Activated gamma-delta T cell treated with anti-CD3 and anti-CD28 coated beads, Interleukin-2, amount 50 U/mL, for 16 hours (primary cell): Measurements from ENCODE around the gene COMMD4.
"Not testable (repeated sequence)": the region's sequence is repeated elsewhere in the genome, so short reads cannot be mapped to it uniquely, and the experiment has no call there.

ENCODE experiments used
- DNase-seq: peaks from one replicate; pipeline ENCODE4 v3.0.0-alpha.2; 2020; ENCODE audit warnings: low read depth

COMMD4 gene

DNA sequence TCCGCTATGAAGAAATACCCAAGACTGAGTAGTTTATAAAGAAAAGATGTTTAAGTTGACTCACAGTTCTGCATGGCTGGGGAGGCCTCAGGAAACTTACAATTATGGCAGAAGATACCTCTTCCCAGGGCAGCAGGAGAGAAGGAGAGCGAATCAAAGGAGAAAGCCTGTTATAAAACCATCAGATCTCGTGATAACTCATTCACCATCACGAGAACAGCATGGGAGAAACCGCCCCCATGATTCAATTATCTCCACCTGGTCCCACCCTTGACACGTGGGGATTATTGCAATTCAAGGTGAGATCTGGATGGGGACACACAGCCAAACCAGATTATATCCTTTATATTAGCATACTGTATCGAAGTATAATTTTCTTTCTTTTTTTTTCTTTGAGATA lies 3.8 kb upstream of the COMMD4 start:
- DNase-seq: not testable (repeated sequence)

DNA sequence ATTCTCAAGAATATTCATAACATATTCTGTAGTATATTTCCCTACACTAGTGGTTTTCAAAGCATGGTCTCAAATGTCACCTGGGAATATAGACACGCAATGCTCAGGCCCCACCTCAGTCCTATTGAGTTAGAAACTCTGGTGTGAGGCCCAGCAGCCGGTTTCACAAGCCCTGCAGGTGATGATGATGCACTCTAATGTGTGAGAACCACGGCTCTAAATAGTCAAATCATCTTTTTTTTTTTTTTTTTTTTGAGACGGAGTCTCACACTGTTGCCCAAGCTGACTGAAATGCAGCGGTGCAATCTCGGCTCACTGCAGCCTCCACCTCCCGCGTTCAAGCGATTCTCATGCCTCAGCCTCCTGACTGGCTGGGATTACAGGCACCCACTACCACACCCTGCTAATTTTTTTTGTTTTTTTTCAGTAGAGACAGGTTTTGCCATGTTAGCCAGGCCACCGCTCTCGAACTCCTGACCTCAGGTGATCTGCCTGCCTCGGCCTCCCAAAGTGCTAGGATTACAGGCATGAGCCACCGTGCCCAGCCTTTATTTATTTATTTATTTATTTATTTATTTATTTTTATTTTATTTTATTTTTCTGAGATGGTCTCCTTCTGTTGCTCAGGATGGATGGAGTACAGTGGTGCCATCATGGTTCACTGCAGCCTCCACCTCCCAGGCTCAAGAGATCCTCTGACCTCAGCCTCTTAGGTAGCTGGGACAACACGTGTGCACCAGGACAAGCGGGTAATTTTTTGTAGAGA lies 2.0 kb upstream of the COMMD4 start:
- not testable (repeated sequence) for DNase-seq

DNA sequence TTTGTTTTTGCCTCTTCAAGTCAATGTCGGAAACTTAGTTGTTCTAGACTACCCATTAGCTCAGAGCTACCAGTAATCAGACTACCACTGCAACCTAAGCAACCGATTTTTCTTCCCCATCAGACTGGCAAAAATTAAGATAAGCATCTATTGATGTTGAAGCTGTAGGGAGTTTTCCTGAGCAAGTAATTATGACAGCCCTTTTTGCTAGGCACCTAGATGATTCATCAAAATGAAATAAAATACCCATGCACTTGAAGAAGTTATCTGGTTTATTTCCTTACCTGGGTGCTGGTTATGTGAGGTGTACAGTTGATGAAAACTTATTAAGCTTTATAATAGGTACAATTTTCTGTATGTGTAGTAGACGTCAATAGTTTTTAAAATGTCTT lies 554 bp upstream of the COMMD4 start:
- DNase-seq: no peak

DNA sequence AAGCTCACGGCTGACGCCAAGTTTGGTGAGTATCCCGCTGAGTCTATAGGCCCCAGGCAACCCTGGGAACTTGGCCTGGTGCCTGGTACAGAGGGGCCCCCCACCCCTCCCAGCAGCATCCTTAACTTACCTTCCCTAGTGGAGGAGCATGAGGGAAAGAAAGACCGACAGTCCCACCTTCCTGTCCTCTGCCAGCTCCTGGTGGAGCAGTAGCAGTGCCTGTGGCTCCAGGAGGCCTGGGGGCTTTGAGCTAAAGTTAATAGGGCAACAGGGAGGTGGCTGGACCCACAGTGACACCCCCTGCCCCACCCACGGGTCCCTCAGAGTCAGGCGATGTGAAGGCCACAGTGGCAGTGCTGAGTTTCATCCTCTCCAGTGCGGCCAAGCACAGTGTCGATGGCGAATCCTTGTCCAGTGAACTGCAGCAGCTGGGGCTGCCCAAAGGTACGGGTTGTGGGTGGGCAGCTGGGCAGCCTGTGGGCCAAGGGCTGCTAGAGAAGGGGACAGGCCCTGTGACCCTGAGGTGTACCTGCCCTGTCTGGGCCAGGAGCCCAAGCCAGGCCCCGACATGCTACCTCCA lies 2.9 kb downstream of the COMMD4 start:
- DNase-seq: no peak

DNA sequence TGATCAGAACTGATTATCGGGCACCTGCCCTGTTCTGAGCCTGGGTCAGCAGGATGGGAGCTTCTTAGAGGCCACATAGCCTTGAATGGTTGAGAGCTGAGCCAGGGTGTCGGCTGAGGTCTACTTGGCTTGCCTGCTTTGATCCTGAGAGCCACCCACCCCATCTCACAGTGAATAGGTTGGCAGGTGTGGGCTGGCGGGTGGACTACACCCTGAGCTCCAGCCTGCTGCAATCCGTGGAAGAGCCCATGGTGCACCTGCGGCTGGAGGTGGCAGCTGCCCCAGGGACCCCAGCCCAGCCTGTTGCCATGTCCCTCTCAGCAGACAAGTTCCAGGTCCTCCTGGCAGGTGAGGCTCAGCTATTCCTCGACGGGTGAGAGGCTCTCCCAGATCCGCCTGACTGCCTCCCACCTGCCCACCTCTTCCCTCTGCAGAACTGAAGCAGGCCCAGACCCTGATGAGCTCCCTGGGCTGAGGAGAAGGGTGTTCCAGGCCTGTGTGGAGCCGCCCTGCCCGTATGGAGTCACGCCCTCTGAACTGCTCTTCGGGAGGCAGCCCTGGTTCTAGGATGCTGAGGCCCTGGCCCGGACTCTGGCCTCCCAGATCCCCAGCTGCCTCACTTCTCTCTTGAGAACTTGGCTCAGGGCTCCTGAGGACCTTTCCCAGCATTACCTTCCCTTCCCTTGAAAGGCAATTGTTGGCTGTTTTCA lies 3.8 kb downstream of the COMMD4 start:
- DNase-seq: no peak

DNA sequence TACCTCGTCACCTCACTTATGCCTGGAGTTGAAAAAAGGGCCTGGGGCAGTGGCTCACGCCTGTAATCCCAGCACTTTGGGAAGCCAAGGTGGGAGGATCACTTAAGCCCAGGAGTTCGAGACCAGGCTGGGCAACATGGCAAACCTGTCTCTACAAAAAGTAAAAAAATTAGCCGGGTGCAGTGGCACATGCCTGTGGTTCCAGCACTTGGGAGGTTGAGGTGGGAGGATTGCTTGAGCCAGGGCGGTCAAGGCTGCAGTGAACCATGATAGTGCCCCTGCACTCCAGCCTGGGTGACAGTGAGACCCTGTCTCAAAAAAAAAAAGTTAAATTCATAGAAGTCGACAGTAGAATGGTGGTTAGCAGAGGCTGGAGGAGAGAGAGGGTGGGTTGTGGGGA lies 6.4 kb downstream of the COMMD4 start:
- no peak for DNase-seq

DNA sequence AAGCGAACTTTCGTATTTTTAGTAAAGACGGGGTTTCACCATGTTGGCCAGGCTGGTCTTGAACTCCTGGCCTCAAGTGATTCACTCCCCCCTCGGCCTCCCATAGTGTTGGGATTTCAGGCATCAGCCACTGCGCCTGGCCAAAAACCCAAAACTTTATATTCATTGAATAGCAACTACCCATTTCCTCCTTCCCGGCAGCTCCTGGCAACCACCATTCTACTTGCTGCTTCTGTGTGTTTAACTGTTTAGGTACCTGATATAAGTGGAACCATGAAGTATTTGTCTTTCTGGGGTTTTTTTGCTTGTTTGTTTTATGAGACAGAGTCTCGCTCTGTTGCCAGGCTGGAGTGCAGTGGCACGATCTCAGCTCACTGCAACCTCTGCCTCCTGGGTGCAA lies 8.1 kb downstream of the COMMD4 start:
- not testable (repeated sequence) for DNase-seq

DNA sequence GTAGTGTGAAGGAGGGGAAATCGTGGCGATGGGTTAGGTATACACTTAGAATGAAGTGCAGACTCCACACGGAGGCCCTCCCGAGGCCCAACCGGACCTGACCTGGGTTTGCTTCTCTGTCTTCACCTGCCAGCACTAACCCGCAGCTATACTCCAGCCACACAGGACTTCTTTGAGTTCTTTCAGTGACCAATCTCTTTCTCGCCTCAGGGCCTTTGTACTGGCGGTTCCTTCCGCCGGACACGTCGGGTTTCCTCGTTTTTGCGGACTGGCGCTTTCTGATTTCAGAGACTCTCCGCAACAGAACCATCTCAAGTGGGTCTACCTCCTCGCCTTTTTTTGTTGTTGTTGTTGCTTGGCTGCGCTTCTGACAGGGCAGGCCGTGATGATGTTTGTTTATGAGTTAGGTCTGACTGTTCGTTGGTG lies 10.9 kb downstream of the COMMD4 start, which contains the start of gene NEIL1:
Gene NEIL1 (plus strand): TSS at position 244 of the 426 bp plus-strand sequence. CDS start 1,867 bp downstream, outside the sequence.
- no peak for DNase-seq

DNA sequence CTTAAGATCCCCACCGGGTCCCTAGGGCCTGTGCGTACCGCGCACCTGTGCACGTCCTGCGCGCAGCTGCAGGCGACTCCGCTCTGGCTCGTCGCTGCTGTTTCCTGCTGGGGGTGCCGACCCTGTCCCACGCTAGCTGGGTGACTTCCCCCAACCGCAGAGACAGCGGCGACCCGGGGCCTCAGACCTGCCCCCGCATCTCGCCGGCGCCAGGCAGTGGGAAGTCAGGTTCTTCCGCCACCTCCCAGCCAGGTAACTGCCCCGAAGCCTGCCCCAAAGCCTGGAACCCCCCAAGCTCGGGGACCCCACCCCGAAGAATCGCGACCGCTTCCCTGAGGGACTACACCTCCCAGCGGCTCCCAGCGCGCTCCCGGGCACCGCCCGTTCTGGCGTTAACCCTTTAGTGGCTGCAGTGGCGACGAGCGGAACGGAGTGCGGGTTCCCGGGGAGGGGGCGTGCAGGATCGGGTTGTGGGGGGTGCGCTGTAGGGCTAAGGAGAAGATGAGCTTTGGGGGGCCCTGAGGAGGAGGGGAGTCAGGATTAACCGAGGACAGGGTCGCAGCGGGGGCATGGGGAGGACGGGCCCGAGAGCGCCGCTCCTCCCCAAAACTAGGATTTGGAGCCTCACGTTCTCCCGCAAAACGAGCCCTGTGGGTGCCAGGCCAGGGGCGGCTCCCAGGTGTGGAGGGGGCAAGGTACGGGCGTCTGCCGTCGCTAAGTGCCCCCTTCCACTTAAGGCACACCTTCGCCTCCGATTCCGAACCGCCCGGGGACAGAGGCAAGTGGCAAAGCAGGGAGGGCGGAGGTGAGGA lies 11.6 kb downstream of the COMMD4 start:
- DNase-seq: peak; percentile 25

DNA sequence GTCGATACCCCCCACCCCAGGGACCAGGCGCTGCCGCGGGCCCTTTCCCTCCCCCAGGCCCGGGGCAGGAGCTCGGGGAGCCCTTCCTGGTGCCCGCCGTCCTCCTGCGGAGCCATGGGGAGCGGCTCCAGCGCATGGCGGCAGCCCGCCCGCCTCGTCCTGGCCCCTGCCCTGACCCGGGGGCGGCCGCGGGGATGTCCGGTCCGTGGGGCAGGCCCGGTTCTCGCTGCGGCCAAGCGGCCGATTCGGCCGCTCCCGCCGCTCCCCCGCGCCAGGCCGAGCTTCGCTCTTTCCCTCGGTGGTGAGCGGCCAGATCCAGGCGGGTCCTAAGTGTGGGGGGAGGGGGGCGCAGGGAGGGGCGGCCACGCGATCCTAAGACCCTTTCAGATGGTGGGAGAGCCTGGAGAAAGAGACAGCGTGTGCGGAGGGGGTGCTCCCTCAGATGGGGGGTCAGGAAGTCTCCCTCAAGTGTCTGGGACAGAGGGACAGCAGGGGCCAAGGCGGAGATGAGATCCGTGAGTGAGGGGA lies 12.2 kb downstream of the COMMD4 start:
- DNase-seq: no peak

DNA sequence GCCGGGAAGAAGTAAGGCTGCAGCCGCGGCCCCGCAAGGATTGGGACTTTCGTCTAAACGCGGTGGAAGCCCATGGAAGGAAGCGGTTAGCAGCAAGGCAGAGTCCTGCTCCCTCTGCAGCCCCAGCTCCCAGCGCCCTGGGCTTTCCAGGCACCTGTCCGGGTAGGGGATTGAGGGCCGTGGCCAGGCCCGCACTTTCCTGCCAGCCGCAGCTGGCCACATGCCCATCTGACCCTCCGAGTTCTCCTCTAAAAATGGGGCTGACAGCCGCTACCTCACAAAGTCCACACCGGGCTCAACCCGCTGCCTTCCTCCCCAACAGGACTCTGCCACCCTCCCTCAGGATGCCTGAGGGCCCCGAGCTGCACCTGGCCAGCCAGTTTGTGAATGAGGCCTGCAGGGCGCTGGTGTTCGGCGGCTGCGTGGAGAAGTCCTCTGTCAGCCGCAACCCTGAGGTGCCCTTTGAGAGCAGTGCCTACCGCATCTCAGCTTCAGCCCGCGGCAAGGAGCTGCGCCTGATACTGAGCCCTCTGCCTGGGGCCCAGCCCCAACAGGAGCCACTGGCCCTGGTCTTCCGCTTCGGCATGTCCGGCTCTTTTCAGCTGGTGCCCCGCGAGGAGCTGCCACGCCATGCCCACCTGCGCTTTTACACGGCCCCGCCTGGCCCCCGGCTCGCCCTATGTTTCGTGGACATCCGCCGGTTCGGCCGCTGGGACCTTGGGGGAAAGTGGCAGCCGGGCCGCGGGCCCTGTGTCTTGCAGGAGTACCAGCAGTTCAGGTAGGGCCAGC lies 12.9 kb downstream of the COMMD4 start:
- DNase-seq: no peak

DNA sequence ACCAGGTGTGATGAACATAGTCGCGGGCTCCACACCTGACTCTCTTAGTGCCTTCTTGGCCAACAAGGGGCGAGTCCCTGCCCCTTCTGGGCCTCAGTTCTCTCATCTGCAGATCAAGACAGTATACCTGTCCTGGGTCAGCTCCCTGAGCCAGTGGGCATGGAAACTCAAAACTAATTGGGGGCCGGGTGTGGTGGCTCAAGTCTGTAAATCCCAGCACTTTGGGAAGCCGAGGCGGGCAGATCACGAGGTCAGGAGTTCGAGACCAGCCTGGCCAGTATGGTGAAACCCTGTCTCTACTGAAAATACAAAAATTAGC lies 13.4 kb downstream of the COMMD4 start:
- not testable (repeated sequence) for DNase-seq

DNA sequence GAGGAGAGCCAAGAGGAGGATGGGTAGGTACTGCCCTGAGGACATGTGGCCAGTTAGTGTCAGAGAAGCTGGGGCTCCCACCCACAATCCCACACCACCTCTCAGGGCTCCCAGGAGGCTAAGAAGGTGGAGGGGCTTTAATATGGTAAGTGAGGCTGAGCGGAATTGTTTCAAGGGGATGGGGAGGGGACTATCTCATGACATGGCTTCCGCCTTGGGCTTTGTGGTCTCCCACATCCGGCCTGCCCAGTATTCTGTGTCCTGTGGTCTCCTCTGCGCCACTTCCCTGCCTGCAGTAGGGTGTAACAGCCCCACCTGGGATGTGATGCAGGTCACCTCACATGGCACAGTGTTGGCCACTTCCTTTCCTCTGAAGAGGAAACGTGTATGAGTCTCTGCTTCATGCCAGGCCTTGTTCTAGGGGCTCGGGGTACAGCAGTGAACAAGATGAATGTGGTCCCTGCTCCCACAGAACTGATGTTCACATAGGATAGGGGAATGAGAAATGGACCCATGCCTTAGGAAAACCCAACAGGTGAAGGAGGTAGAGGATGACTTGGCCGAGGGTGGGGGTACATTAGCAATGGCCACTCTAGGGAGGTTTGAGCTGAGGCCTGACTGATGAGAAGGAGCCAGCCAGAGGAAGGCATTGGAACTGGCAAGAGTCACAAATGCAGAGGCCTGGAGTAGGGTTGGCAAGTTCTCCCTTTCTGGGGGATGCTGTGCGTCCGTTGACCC lies 14.2 kb downstream of the COMMD4 start:
- peak; percentile 64 for DNase-seq

DNA sequence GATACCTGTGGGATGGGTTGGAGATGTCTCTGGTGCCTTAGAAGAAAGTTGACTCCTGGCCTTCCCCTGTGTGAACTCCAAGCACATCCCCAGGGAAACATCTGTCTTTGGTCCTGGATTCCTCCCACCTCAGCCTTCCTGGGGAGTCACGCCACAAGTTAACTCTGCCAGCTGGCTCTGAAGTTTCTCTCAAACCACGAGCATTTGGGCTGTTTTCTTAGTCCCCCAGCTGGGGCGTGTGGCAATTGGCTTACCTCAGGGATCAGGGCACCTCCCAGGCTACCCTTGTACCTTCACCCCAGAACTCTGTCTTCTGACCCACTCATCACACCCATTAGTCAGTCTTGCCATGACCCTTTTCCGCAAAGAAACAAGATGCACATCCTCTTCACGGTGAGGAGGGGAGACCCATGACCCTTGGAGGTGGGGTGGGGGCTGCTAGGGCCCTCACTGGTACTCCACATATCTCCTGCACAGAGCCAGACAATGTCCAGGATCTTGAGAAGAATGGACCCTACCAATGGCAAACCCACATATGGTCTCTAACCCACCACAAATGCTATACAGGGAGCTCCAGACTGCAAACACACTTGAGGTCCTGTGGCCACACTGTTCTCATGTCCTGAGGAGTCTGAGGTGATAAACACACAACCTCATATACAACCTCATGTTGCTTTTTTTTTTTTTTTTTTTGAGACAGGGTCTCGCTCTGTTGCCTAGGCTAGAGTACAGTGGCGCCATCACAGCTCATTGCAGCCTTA lies 14.9 kb downstream of the COMMD4 start:
- DNase-seq: no peak

DNA sequence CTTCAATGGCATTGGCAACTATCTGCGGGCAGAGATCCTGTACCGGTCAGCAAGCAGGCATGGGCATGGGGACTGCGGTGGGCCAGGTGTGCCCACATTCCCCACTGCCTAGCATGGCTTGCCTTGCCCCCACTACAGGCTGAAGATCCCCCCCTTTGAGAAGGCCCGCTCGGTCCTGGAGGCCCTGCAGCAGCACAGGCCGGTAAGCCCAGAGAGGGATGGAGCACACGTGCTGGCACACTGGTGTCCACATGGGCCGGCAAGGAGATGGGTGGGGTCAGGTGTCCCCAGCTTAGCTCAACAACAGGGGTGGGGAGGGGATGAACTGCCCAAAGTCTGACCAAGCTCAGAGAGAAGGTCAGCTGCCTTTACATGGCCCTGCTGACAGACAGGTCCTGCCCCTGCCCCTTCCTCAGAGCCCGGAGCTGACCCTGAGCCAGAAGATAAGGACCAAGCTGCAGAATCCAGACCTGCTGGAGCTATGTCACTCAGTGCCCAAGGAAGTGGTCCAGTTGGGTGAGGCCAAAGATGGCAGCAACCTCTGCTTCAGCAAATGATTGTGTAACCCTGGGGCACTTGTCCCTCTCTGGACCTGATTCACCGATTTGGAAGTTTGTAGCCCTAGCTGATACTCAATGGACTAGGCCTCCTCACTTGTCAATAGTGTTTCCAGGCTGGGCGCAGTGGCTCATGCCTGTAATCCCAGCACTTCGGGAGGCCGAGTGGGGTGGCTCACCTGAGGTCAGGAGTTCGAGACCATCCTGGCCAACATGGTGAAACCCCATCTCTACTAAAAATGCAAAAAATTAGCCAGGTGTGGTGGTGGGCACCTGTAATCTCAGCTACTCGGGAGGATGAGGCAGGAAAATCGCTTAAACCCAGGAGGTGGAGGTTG lies 16.6 kb downstream of the COMMD4 start:
- DNase-seq: no peak

DNA sequence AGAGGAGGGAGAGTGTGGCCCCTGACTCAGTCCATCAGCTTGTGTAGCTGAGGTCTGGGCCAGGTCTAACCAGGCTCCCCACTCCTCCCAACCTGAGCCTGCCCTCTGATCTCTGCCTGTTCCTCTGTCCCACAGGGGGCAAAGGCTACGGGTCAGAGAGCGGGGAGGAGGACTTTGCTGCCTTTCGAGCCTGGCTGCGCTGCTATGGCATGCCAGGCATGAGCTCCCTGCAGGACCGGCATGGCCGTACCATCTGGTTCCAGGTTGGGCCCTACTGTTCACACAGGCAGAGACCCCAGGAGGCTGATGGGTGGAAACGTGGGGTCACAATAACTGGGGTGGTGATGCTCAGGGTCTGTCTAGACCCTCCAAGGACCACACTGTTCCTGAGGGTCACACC lies 17.7 kb downstream of the COMMD4 start:
- no peak for DNase-seq

DNA sequence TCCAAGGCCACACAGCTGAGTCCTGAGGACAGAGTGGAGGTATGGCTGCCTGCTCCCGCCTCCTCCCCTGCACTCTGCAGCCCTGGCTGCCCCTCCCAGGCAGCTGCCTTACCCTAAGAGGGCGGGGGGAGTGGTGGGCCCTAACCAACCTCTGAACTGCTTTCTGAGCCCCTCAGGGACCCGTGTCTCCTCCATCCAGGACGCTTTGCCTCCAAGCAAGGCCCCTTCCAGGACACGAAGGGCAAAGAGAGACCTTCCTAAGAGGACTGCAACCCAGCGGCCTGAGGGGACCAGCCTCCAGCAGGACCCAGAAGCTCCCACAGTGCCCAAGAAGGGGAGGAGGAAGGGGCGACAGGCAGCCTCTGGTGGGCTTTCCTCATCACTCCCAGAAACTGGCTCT lies 18.6 kb downstream of the COMMD4 start:
- DNase-seq: no peak

DNA sequence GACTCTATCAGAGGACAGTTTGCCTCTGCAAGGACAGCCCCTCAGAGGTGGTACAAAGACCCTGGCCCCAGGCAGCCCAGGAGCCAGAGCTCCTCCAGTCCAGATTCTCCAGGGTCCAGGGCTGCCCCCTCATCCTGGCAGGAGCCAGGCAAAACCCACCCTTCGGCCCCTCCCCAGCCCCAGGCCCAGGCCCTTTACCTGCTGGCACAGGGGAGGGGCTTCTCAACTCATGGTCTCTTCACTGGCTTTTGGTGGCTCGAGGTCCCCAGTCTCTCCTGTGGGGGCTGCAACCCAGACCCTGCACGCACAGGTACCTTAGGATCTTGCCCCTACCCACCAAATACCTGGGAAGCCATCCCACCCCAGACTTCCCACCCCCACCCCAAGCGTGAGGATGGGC lies 19.5 kb downstream of the COMMD4 start:
- DNase-seq: no peak

DNA sequence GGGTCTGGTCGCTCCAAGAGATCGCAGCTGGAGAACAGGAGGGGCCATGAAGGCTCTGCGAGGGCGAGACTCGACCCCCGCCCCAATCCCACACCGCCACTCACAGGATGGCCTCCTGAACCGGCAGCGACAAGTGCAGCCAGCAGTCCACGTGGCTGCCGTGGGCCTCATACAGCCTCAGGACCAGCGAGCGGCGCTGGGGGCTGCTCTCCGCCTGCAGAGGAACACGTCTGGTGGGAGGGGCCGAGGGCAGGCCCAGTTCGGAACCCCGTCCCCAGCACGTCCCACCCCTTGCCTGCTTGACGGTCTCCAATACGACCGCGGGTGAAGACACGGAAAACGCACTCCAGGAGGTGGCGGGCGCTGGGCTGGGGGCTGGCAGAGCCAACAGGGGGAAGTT lies 20.1 kb downstream of the COMMD4 start:
- DNase-seq: no peak
